CD14-positive monocyte (primary cell): ENCODE measurements around the gene MCF2L. TPM values are rescaled to one million over a fixed set of nuclear protein-coding genes. Genes with fewer than 3 reads are reported as not detected.

Experiments used
- DNase-seq, 3 donors: peaks; one replicate each; pipeline ENCODE4 v3.0.0-alpha.2; 2011 to 2022
- H2AFZ ChIP-seq: 2 replicates; pipeline ENCODE4 v1.6.0; 2012; ENCODE audit warnings: mild to moderate bottlenecking, low read depth, low read length, inconsistent platforms; ENCODE audit not compliant: insufficient read depth, poor library complexity, severe bottlenecking
- H3K27ac ChIP-seq, 2 donors: 1 replicate in 1 of 2; 2 replicates in 1 of 2; pipeline ENCODE4 v1.5.1; 2012 to 2013; ENCODE audit warnings: low read length in 2 of 2, control low read depth in 1 of 2, inconsistent platforms in 1 of 2, low read depth in 1 of 2, mild to moderate bottlenecking in 1 of 2
- H3K27me3 ChIP-seq, 2 donors: one replicate each; pipeline versions ENCODE4 v1.6.0 to v1.6.1; 2011 to 2013; ENCODE audit warnings: low read length in 2 of 2; ENCODE audit not compliant: control insufficient read depth in 2 of 2, insufficient read depth in 2 of 2
- H3K36me3 ChIP-seq, 2 donors: replicated peaks in 1 of 2; 1 replicate in 1 of 2; 2 replicates in 1 of 2; pipeline versions ENCODE4 v1.5.1 to v1.6.1; 2012 to 2013; ENCODE audit warnings: low read length in 2 of 2, control low read depth in 1 of 2, inconsistent platforms in 1 of 2, mild to moderate bottlenecking in 1 of 2; ENCODE audit not compliant: insufficient read depth in 2 of 2, control insufficient read depth in 1 of 2
- H3K4me1 ChIP-seq, 2 donors: 1 replicate in 1 of 2; 2 replicates in 1 of 2; pipeline versions ENCODE4 v1.5.1 to v1.6.1; 2012 to 2013; ENCODE audit warnings: low read length in 2 of 2, control low read depth in 1 of 2, inconsistent platforms in 1 of 2, mild to moderate bottlenecking in 1 of 2, moderate library complexity in 1 of 2; ENCODE audit not compliant: insufficient read depth in 2 of 2, control insufficient read depth in 1 of 2
- H3K4me2 ChIP-seq: replicated peaks from 2 replicates; pipeline ENCODE3; 2012; ENCODE audit warnings: low read length, moderate library complexity, mild to moderate bottlenecking; ENCODE audit not compliant: poor library complexity, severe bottlenecking; ENCODE audit errors: extremely low read depth
- H3K4me3 ChIP-seq, 3 experiments: fragments of 200-600 bp in 1 of 3; sonication (generic) in 1 of 3; replicated peaks in 1 of 3; 1 replicate in 2 of 3; 2 replicates in 1 of 3; pipeline ENCODE4 v1.5.1; 2011 to 2013; ENCODE audit warnings: low read length in 3 of 3, mild to moderate bottlenecking in 3 of 3, control low read depth in 2 of 3, low read depth in 2 of 3, inconsistent platforms in 1 of 3, moderate library complexity in 1 of 3
- H3K79me2 ChIP-seq: 2 replicates; pipeline ENCODE4 v1.6.0; 2012; ENCODE audit warnings: mild to moderate bottlenecking, control low read depth, inconsistent platforms, low read length, moderate library complexity; ENCODE audit not compliant: insufficient read depth
- H3K9ac ChIP-seq: 2 replicates; pipeline ENCODE4 v1.6.0; 2017; ENCODE audit warnings: low read length, mild to moderate bottlenecking; ENCODE audit not compliant: insufficient read depth, poor library complexity, severe bottlenecking
- H3K9me3 ChIP-seq, 2 donors: replicated peaks in 1 of 2; 1 replicate in 1 of 2; 2 replicates in 1 of 2; pipeline versions ENCODE4 v1.5.1 to v1.6.1; 2012 to 2013; ENCODE audit warnings: low read length in 2 of 2, control low read depth in 1 of 2; ENCODE audit not compliant: control insufficient read depth in 1 of 2, insufficient read depth in 1 of 2
- H4K20me1 ChIP-seq: 2 replicates; pipeline ENCODE4 v1.6.0; 2012; ENCODE audit warnings: mild to moderate bottlenecking, low read length, control low read depth, moderate library complexity; ENCODE audit not compliant: insufficient read depth
- H3K27ac Mint-ChIP-seq, 7 donors: one replicate each; pipeline ENCODE4 v1.8.0; 2020; ENCODE audit warnings: mild to moderate bottlenecking in 7 of 7, mixed read lengths in 7 of 7, moderate library complexity in 6 of 7, inconsistent platforms in 2 of 7
- H3K27me3 Mint-ChIP-seq, 3 donors: one replicate each; pipeline ENCODE4 v1.8.0; 2021 to 2022; ENCODE audit warnings: low read depth in 3 of 3, mild to moderate bottlenecking in 3 of 3, mixed read lengths in 3 of 3, moderate library complexity in 3 of 3, inconsistent platforms in 1 of 3
- H3K36me3 Mint-ChIP-seq, 2 donors: one replicate each; pipeline ENCODE4 v1.8.0; 2020; ENCODE audit warnings: mixed read lengths in 2 of 2, inconsistent platforms in 1 of 2, mild to moderate bottlenecking in 1 of 2
- H3K4me1 Mint-ChIP-seq: one replicate; pipeline ENCODE4 v1.8.0; 2020; ENCODE audit warnings: mild to moderate bottlenecking, mixed read lengths
- H3K4me3 Mint-ChIP-seq, 2 donors: one replicate each; pipeline ENCODE4 v1.8.0; 2020; ENCODE audit warnings: mild to moderate bottlenecking in 2 of 2, mixed read lengths in 2 of 2, moderate library complexity in 1 of 2
- H3K9me3 Mint-ChIP-seq, 7 donors: one replicate each; pipeline ENCODE4 v1.8.0; 2020 to 2022; ENCODE audit warnings: mixed read lengths in 7 of 7, mild to moderate bottlenecking in 6 of 7, moderate library complexity in 6 of 7, inconsistent platforms in 2 of 7
- CTCF ChIP-seq: fragments of 200-600 bp; IDR thresholded peaks from one replicate; pipeline ENCODE4 v1.8.0; 2022; ENCODE audit warnings: antibody characterized with exemption, mild to moderate bottlenecking
- WGBS: methylation state at CpG from one replicate; pipeline ENCODE4 v1.1.5; 2013; ENCODE audit warnings: missing lambda C conversion rate; ENCODE audit not compliant: insufficient coverage; 5-methylcytosine and 5-hydroxymethylcytosine counted together
- intact Hi-C, 2 donors: fragments of 100-400 bp; cut with micrococcal nuclease; formaldehyde crosslinking; loops; one replicate each; pipeline versions ENCODE4 v1.15.0 to v1.15.1; 2023
- polyA plus RNA-seq, 3 donors: library from polyadenylated mRNA; depleted of rRNA in 1 of 3; unstranded in 2 of 3; stranded (reverse) in 1 of 3; fragments of 300-500 nt in 2 of 3; fragments of >200 nt in 1 of 3; fragmentation: Illumina TruSeq in 2 of 3; gene quantifications; 1 replicate in 2 of 3; 2 replicates in 1 of 3; pipeline ENCODE4 v1.2.3, GENCODE V29; 2012 to 2021

Gene MCF2L
- polyA plus RNA-seq, 3 donors = not detected

- no peak overlapping the region for H3K9ac ChIP-seq
- TF ChIP-seq CTCF = no peak
- Mint-ChIP-seq H3K27ac (peak overlapping the region in 1 of 7 donors; percentile 14), H3K9me3 (peaks cover 0 to 6% (median 3%) of the 10 kb centered on the region in 7 donors), H3K36me3 (no peaks in the 10 kb centered on the region), H3K27me3 (peaks cover 30 to 36% (median 31%) of the 10 kb centered on the region in 3 donors), H3K4me3 (peak overlapping the region in 1 of 2 donors; percentile 63), H3K4me1 (peaks cover 9% of the 10 kb centered on the region)
- peak in 1 of 3 donors; percentile 15 for DNase-seq
- intact Hi-C loops = no loop called here
- H3K27ac ChIP-seq = no peak overlapping the region
- H3K4me2 ChIP-seq = no peak overlapping the region
- no peaks in the 10 kb centered on the region for H3K9me3 ChIP-seq
- 1% methylated on average over 21 of the region's 21 CpGs for WGBS
- H3K36me3 ChIP-seq = no peaks in the 10 kb centered on the region
- H4K20me1 ChIP-seq = no peaks in the 10 kb centered on the region
- H3K27me3 ChIP-seq = peaks cover 17 to 24% of the 10 kb centered on the region in 2 donors
- H3K4me3 ChIP-seq = no peak overlapping the region
- no peaks in the 10 kb centered on the region for H3K79me2 ChIP-seq
- H2AFZ ChIP-seq = peak overlapping the region; percentile 6
- H3K4me1 ChIP-seq = peaks cover 0 to 7% of the 10 kb centered on the region in 2 donors
Observed at GRCh38 chr13:112928972-112929782, 39.8 kb upstream of the MCF2L start.

GRCh38 chr13:112929783-112930055 lies 39.3 kb upstream of the MCF2L start:
- Histone ChIP-seq H3K4me1 (peaks cover 0 to 7% of the 10 kb centered on the region in 2 donors), H2AFZ (peak overlapping the region; percentile 6), H3K4me2 (no peak overlapping the region), H3K27me3 (peaks cover 17 to 24% of the 10 kb centered on the region in 2 donors), H4K20me1 (no peaks in the 10 kb centered on the region), H3K9me3 (no peaks in the 10 kb centered on the region), H3K27ac (no peak overlapping the region), H3K9ac (no peak overlapping the region), H3K79me2 (no peaks in the 10 kb centered on the region), H3K4me3 (no peak overlapping the region), H3K36me3 (no peaks in the 10 kb centered on the region)
- intact Hi-C loops = no loop called here
- H3K4me1 Mint-ChIP-seq = peaks cover 9% of the 10 kb centered on the region
- no peak for TF ChIP-seq CTCF
- 3% methylated on average over 7 of the region's 8 CpGs for whole genome bisulfite sequencing
- peak overlapping the region in 1 of 2 donors; percentile 61 for H3K4me3 Mint-ChIP-seq
- H3K27me3 Mint-ChIP-seq = peaks cover 30 to 36% (median 31%) of the 10 kb centered on the region in 3 donors
- no peak for DNase-seq
- peaks cover 0 to 6% (median 3%) of the 10 kb centered on the region in 7 donors for H3K9me3 Mint-ChIP-seq
- no peak overlapping the region for H3K27ac Mint-ChIP-seq
- no peaks in the 10 kb centered on the region for H3K36me3 Mint-ChIP-seq
